HEK293 (cell line): ENCODE measurements around the gene ARCN1.

ENCODE experiments used
- CTCF ChIA-PET: fragments of 350-600 bp; formaldehyde crosslinking; extraction: SDS; loops from one replicate; lab custom pipeline; 2021; ENCODE audit warnings: antibody characterized with exemption; lab: Yijun Ruan, JAX
- POLR2A ChIA-PET: fragments of 300-600 bp; formaldehyde crosslinking; extraction: SDS; loops from one replicate; lab custom pipeline; 2020; ENCODE audit warnings: antibody characterized with exemption, inconsistent platforms; lab: Yijun Ruan, JAX
- H3K27ac ChIP-seq: fragments of 200-500 bp; sonication (Bioruptor generic); 2 replicates; pipeline ENCODE4 v1.5.1; 2014; ENCODE audit warnings: low read depth, low read length, control low read depth, inconsistent platforms; ENCODE audit errors: extremely low read depth
- H3K36me3 ChIP-seq, 2 experiments: fragments of 200-500 bp in 1 of 2; sonication (Bioruptor generic) in 1 of 2; 1 replicate in 1 of 2; 2 replicates in 1 of 2; pipeline ENCODE4 v1.5.1; 2014 to 2017; ENCODE audit warnings: inconsistent platforms in 2 of 2, low read length in 2 of 2; ENCODE audit not compliant: control insufficient read depth in 2 of 2, insufficient read depth in 1 of 2
- H3K4me1 ChIP-seq: fragments of 200-500 bp; sonication (Bioruptor generic); 2 replicates; pipeline ENCODE4 v1.5.1; 2014; ENCODE audit warnings: mild to moderate bottlenecking, low read length, inconsistent platforms; ENCODE audit not compliant: control insufficient read depth, insufficient read depth
- H3K4me3 ChIP-seq: 2 replicates; pipeline ENCODE4 v1.5.1; 2011; ENCODE audit warnings: low read depth, mild to moderate bottlenecking, control low read depth, low read length, moderate library complexity
- H3K9me3 ChIP-seq: fragments of 200-500 bp; sonication (Bioruptor generic); 2 replicates; pipeline ENCODE4 v1.5.1; 2014; ENCODE audit warnings: low read depth, low read length, inconsistent platforms; ENCODE audit not compliant: control insufficient read depth, insufficient read depth
- HIC1 ChIP-seq: fragments of 450-650 bp; formaldehyde crosslinking; IDR thresholded peaks from 2 replicates; pipeline ENCODE4 v1.5.1; 2016; ENCODE audit warnings: missing biosample characterization, missing genetic modification characterization
- KLF16 ChIP-seq: fragments of 450-650 bp; formaldehyde crosslinking; IDR thresholded peaks from 2 replicates; pipeline ENCODE4 v1.5.1; 2017; ENCODE audit warnings: missing biosample characterization, missing genetic modification characterization
- SCRT2 ChIP-seq: fragments of 450-650 bp; formaldehyde crosslinking; IDR thresholded peaks from 2 replicates; pipeline ENCODE4 v1.5.1; 2016; ENCODE audit warnings: missing biosample characterization, missing genetic modification characterization
- YY1 ChIP-seq: fragments of 450-650 bp; formaldehyde crosslinking; IDR thresholded peaks from 2 replicates; pipeline ENCODE4 v1.5.1; 2018; ENCODE audit warnings: missing biosample characterization, missing genetic modification characterization
- ZBTB20 ChIP-seq: fragments of 450-650 bp; formaldehyde crosslinking; IDR thresholded peaks from 2 replicates; pipeline ENCODE4 v1.5.1; 2016; ENCODE audit warnings: missing biosample characterization, missing genetic modification characterization
- ZBTB44 ChIP-seq: fragments of 450-650 bp; IDR thresholded peaks from 2 replicates; pipeline ENCODE4 v1.5.1; 2018; ENCODE audit warnings: missing biosample characterization, mild to moderate bottlenecking, missing genetic modification characterization
- ZBTB48 ChIP-seq: fragments of 450-650 bp; formaldehyde crosslinking; IDR thresholded peaks from 2 replicates; pipeline ENCODE4 v1.5.1; 2016; ENCODE audit warnings: missing biosample characterization, missing genetic modification characterization
- ZFP41 ChIP-seq: fragments of 450-650 bp; formaldehyde crosslinking; IDR thresholded peaks from 2 replicates; pipeline ENCODE4 v1.5.1; 2016; ENCODE audit warnings: missing biosample characterization, missing genetic modification characterization, borderline replicate concordance
- ZNF140 ChIP-seq: fragments of 450-650 bp; formaldehyde crosslinking; IDR thresholded peaks from 2 replicates; pipeline ENCODE4 v1.5.1; 2016; ENCODE audit warnings: missing biosample characterization, missing genetic modification characterization
- ZNF214 ChIP-seq: fragments of 450-650 bp; formaldehyde crosslinking; IDR thresholded peaks from 2 replicates; pipeline ENCODE4 v1.5.1; 2017; ENCODE audit warnings: missing biosample characterization, mild to moderate bottlenecking, missing genetic modification characterization, borderline replicate concordance
- ZNF248 ChIP-seq: fragments of 450-650 bp; formaldehyde crosslinking; IDR thresholded peaks from 2 replicates; pipeline ENCODE4 v1.5.1; 2017; ENCODE audit warnings: missing biosample characterization, missing genetic modification characterization
- ZNF501 ChIP-seq: fragments of 450-650 bp; formaldehyde crosslinking; IDR thresholded peaks from 2 replicates; pipeline ENCODE4 v1.5.1; 2016; ENCODE audit warnings: missing biosample characterization, missing genetic modification characterization
- ZNF521 ChIP-seq: fragments of 450-650 bp; formaldehyde crosslinking; IDR thresholded peaks from 2 replicates; pipeline ENCODE4 v1.5.1; 2017; ENCODE audit warnings: missing biosample characterization, mild to moderate bottlenecking, missing genetic modification characterization
- ZNF529 ChIP-seq: fragments of 450-650 bp; formaldehyde crosslinking; IDR thresholded peaks from 2 replicates; pipeline ENCODE4 v1.5.1; 2017; ENCODE audit warnings: missing genetic modification characterization, missing biosample characterization; ENCODE audit not compliant: insufficient replicate concordance
- ZNF558 ChIP-seq: fragments of 450-650 bp; formaldehyde crosslinking; IDR thresholded peaks from 2 replicates; pipeline ENCODE4 v1.5.1; 2016; ENCODE audit warnings: missing biosample characterization, missing genetic modification characterization
- ZNF610 ChIP-seq: fragments of 450-650 bp; formaldehyde crosslinking; IDR thresholded peaks from 2 replicates; pipeline ENCODE4 v1.5.1; 2016; ENCODE audit warnings: missing biosample characterization, missing genetic modification characterization, borderline replicate concordance
- ZNF639 ChIP-seq: fragments of 450-650 bp; formaldehyde crosslinking; IDR thresholded peaks from 2 replicates; pipeline ENCODE4 v1.5.1; 2016; ENCODE audit warnings: missing biosample characterization, missing genetic modification characterization
- ZNF692 ChIP-seq: fragments of 450-650 bp; formaldehyde crosslinking; IDR thresholded peaks from 2 replicates; pipeline ENCODE4 v1.5.1; 2016; ENCODE audit warnings: missing biosample characterization, missing genetic modification characterization
- ZNF776 ChIP-seq: fragments of 450-650 bp; formaldehyde crosslinking; IDR thresholded peaks from 2 replicates; pipeline ENCODE4 v1.5.0; 2017; ENCODE audit warnings: missing biosample characterization, missing genetic modification characterization, borderline replicate concordance
- ZNF792 ChIP-seq: fragments of 450-650 bp; formaldehyde crosslinking; IDR thresholded peaks from 2 replicates; pipeline ENCODE4 v1.5.1; 2016; ENCODE audit warnings: missing biosample characterization, missing genetic modification characterization
- ZNF837 ChIP-seq: fragments of 450-650 bp; formaldehyde crosslinking; IDR thresholded peaks from 2 replicates; pipeline ENCODE4 v1.5.1; 2016; ENCODE audit warnings: missing biosample characterization, missing genetic modification characterization
- ZNF843 ChIP-seq: fragments of 450-650 bp; formaldehyde crosslinking; IDR thresholded peaks from 2 replicates; pipeline ENCODE4 v1.5.1; 2016; ENCODE audit warnings: missing biosample characterization, missing genetic modification characterization
- ZSCAN16 ChIP-seq: fragments of 450-650 bp; formaldehyde crosslinking; IDR thresholded peaks from 2 replicates; pipeline ENCODE4 v1.5.1; 2016; ENCODE audit warnings: missing biosample characterization, missing genetic modification characterization
- TF ChIP-seq, protein P1 (sequence below): fragments of 450-650 bp; formaldehyde crosslinking; IDR thresholded peaks from 2 replicates; pipeline ENCODE4 v1.5.1; 2016; ENCODE audit warnings: missing biosample characterization, missing genetic modification characterization

ARCN1 gene

DNA sequence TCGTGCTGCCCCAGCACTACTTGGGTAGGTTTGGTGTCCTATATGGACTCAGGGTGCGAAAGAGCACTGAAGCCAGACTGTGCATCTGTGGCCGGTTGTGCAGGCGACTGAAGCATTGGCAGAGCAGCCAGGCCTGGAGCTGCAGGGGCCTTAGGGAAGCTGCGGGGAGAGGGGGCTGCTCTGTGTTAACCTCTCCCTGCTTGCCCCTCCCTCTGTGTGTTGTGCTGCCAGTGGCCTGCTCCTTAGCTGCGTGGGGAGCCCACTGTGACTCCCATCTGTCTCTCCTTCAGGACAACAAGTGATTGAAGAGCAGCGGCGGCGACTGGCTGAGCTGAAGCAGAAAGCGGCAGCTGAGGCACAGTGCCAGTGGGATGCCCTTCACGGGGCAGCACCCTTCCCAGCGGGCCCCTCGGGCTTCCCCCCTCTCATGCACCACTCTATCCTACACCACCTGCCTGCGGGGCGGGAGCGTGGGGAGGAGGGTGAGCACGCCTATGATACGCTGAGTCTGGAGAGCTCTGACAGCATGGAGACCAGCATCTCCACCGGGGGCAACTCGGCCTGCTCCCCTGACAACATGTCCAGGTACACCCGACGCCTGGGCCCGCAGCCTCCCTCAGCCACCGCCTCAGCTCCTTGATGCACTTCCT, 73.0 kb downstream of the ARCN1 start:
- CTCF ChIA-PET = interaction anchor here (2.0 kb wide), 1 partner anchor 9 kb away, joined by 6 read pairs; no protein-coding TSS in a partner anchor
- H3K36me3 ChIP-seq = peaks cover 0 to 87% of the 10 kb centered on the region in 2 experiments; a peak in 2 of 3 replicates
- TF ChIP-seq KLF16 (tag by site-specific recombination) (no peak), ZBTB48 (no peak), ZBTB44 (no peak), ZSCAN16 (no peak), ZNF639 (tag by site-specific recombination) (no peak), ZNF558 (no peak), ZNF692 (tag by site-specific recombination) (no peak), HIC1 (tag by site-specific recombination) (no peak), YY1 (tag by site-specific recombination) (no peak), ZNF248 (no peak), ZNF214 (no peak), ZNF521 (tag by site-specific recombination) (no peak), ZFP41 (tag by site-specific recombination) (no peak), ZNF140 (tag by site-specific recombination) (no peak), ZNF776 (tag by site-specific recombination) (no peak), ZNF837 (tag by site-specific recombination) (no peak)
- TF ChIP-seq, all 188 proteins: peak for 0
- Histone ChIP-seq H3K4me1 (no peaks in the 10 kb centered on the region), H3K4me3 (no peak overlapping the region), H3K27ac (no peak overlapping the region), H3K9me3 (no peaks in the 10 kb centered on the region)
- POLR2A ChIA-PET = no interaction called here

DNA sequence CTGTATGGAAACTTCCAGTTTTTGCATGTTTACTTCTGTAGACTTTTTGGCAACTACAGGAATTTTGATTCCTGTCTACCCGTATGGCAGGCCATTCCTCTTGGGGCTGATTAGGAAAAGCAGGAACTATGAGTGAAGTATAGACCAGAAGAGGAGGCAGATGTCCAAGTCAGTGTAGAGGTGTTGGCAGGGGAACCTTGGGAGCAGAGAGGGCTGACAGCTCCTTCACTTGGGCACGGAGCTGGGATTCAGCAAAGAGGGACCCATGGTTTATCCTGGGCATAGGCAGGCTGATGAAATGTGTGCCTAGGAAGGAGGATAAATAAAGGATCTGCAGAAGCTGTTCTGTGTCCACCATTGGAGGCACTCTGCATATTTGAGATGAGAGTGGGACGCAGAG, 74.2 kb downstream of the ARCN1 start:
- H3K27ac ChIP-seq = no peak overlapping the region
- POLR2A ChIA-PET = no interaction called here
- peaks cover 0 to 86% of the 10 kb centered on the region in 2 experiments; a peak in 2 of 3 replicates for H3K36me3 ChIP-seq
- H3K9me3 ChIP-seq = no peaks in the 10 kb centered on the region
- no peaks in the 10 kb centered on the region for H3K4me1 ChIP-seq
- H3K4me3 ChIP-seq = no peak overlapping the region
- TF ChIP-seq ZNF529 (no peak), ZBTB20 (tag by site-specific recombination) (no peak), SCRT2 (tag by site-specific recombination) (no peak), ZNF792 (tag by site-specific recombination) (no peak), ZNF610 (tag by site-specific recombination) (no peak), ZNF501 (tag by site-specific recombination) (no peak), ZNF843 (tag by site-specific recombination) (no peak)
- TF ChIP-seq, protein P1, sequence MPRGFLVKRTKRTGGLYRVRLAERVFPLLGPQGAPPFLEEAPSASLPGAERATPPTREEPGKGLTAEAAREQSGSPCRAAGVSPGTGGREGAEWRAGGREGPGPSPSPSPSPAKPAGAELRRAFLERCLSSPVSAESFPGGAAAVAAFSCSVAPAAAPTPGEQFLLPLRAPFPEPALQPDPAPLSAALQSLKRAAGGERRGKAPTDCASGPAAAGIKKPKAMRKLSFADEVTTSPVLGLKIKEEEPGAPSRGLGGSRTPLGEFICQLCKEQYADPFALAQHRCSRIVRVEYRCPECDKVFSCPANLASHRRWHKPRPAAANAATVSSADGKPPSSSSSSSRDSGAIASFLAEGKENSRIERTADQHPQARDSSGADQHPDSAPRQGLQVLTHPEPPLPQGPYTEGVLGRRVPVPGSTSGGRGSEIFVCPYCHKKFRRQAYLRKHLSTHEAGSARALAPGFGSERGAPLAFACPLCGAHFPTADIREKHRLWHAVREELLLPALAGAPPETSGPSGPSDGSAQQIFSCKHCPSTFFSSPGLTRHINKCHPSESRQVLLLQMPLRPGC (tag by site-specific recombination) = no peak
- CTCF ChIA-PET = interaction anchor here (0.6 kb wide), 1 partner anchor 27 kb away, joined by 3 read pairs; no protein-coding TSS in a partner anchor
